SK-N-SH treated with all-trans-retinoic acid at 6 μM for 48 hours (cell line): ENCODE data around the gene ATP8A1.

Experiments
- ATAC-seq: fragments of 200-7000 bp; cut with Tn5 transposase; 3 replicates; pipeline ENCODE4 v1.9.1; 2020; ENCODE audit warnings: mild to moderate bottlenecking, moderate library complexity
- ARNTL ChIP-seq: fragments of 450-650 bp; formaldehyde crosslinking; IDR thresholded peaks from 2 replicates; pipeline ENCODE4 v1.5.0; 2020; ENCODE audit warnings: low read depth, mild to moderate bottlenecking, moderate library complexity, borderline replicate concordance
- BACH2 ChIP-seq: fragments of 250-450 bp; sonication (Bioruptor Pico); IDR thresholded peaks from 2 replicates; pipeline ENCODE4 v1.9.0; 2021; ENCODE audit warnings: mild to moderate bottlenecking, borderline replicate concordance
- CREB5 ChIP-seq: fragments of 250-450 bp; sonication (Bioruptor Pico); IDR thresholded peaks from 2 replicates; pipeline ENCODE4 v1.5.1; 2020; ENCODE audit warnings: low read depth, mild to moderate bottlenecking, moderate library complexity
- CSDC2 ChIP-seq: fragments of 250-450 bp; sonication (Bioruptor Pico); IDR thresholded peaks from 2 replicates; pipeline ENCODE4 v1.5.0; 2020; ENCODE audit warnings: mild to moderate bottlenecking, moderate library complexity
- CSRNP3 ChIP-seq: fragments of 250-450 bp; sonication (Bioruptor Pico); IDR thresholded peaks from 2 replicates; pipeline ENCODE4 v1.5.1; 2021; ENCODE audit warnings: mild to moderate bottlenecking, moderate library complexity
- ESRRG ChIP-seq: fragments of 250-450 bp; sonication (Bioruptor Pico); IDR thresholded peaks from 2 replicates; pipeline ENCODE4 v1.6.1; 2021; ENCODE audit warnings: mild to moderate bottlenecking
- ISL1 ChIP-seq: fragments of 250-450 bp; sonication (Bioruptor Pico); IDR thresholded peaks from 2 replicates; pipeline ENCODE4 v2.1.2; 2022; ENCODE audit warnings: mild to moderate bottlenecking, moderate library complexity
- OSR1 ChIP-seq: fragments of 250-450 bp; sonication (Bioruptor Pico); IDR thresholded peaks from 2 replicates; pipeline ENCODE4 v1.8.0; 2022; ENCODE audit warnings: moderate library complexity, mild to moderate bottlenecking, inconsistent platforms
- PATZ1 ChIP-seq: fragments of 250-450 bp; sonication (Bioruptor Pico); IDR thresholded peaks from 2 replicates; pipeline ENCODE4 v1.8.0; 2020; ENCODE audit warnings: mild to moderate bottlenecking, moderate library complexity, borderline replicate concordance
- RARB ChIP-seq: fragments of 250-450 bp; sonication (Bioruptor Pico); IDR thresholded peaks from 2 replicates; pipeline ENCODE4 v1.8.0; 2021; ENCODE audit warnings: mild to moderate bottlenecking, moderate library complexity
- SNAI2 ChIP-seq: fragments of 250-450 bp; sonication (Bioruptor Pico); IDR thresholded peaks from 2 replicates; pipeline ENCODE4 v1.5.0; 2020; ENCODE audit warnings: mild to moderate bottlenecking, moderate library complexity
- TCF4 ChIP-seq: fragments of 250-450 bp; sonication (Bioruptor Pico); IDR thresholded peaks from 2 replicates; pipeline ENCODE4 v1.8.0; 2021; ENCODE audit warnings: mild to moderate bottlenecking, moderate library complexity, borderline replicate concordance
- TOX ChIP-seq: fragments of 250-450 bp; sonication (Bioruptor Pico); IDR thresholded peaks from 2 replicates; pipeline ENCODE4 v1.8.0; 2021; ENCODE audit warnings: mild to moderate bottlenecking, moderate library complexity, borderline replicate concordance
- TSHZ2 ChIP-seq: fragments of 250-450 bp; sonication (Bioruptor Pico); IDR thresholded peaks from 2 replicates; pipeline ENCODE4 v1.5.0; 2020; ENCODE audit warnings: mild to moderate bottlenecking, moderate library complexity
- ZNF565 ChIP-seq: fragments of 450-650 bp; formaldehyde crosslinking; conservative IDR thresholded peaks from 2 replicates; pipeline ENCODE4 v1.5.0; 2020; ENCODE audit warnings: low read depth, mild to moderate bottlenecking, moderate library complexity
- ZNF70 ChIP-seq: fragments of 450-650 bp; formaldehyde crosslinking; IDR thresholded peaks from 2 replicates; pipeline ENCODE4 v1.5.0; 2020; ENCODE audit warnings: mild to moderate bottlenecking, moderate library complexity
- ZNF8 ChIP-seq: fragments of 450-650 bp; formaldehyde crosslinking; IDR thresholded peaks from 2 replicates; pipeline ENCODE4 v1.5.0; 2020; ENCODE audit warnings: mild to moderate bottlenecking, moderate library complexity

Gene ATP8A1

GRCh38 chr4:42656679-42656943 is 294 bp downstream of the ATP8A1 start:
- peak; percentile 10 for ATAC-seq
- TF ChIP-seq ZNF70 (CRISPR knock-in tag) (no peak), SNAI2 (CRISPR knock-in tag) (peak; percentile 57; the same call in 1 of the 2 replicates), ARNTL (CRISPR knock-in tag) (no peak), TSHZ2 (CRISPR knock-in tag) (no peak), CREB5 (CRISPR knock-in tag) (no peak), BACH2 (CRISPR knock-in tag) (no peak), ESRRG (CRISPR knock-in tag) (no peak), TOX (CRISPR knock-in tag) (no peak)
- TF ChIP-seq, all 23 proteins: peak for 1

- ATAC-seq = peak; percentile 21
- TF ChIP-seq OSR1 (CRISPR knock-in tag) = no peak
- no peak for TF ChIP-seq CSDC2 (CRISPR knock-in tag)
- no peak for TF ChIP-seq RARB (CRISPR knock-in tag)
- TF ChIP-seq ARNTL (CRISPR knock-in tag) = no peak
- no peak for TF ChIP-seq ESRRG (CRISPR knock-in tag)
- TF ChIP-seq ISL1 (CRISPR knock-in tag) = no peak
- no peak for TF ChIP-seq ZNF70 (CRISPR knock-in tag)
- TF ChIP-seq SNAI2 (CRISPR knock-in tag) = no peak
- TF ChIP-seq ZNF565 = no peak
- no peak for TF ChIP-seq TSHZ2 (CRISPR knock-in tag)
- TF ChIP-seq CSRNP3 (CRISPR knock-in tag) = no peak
- no peak for TF ChIP-seq ZNF8 (CRISPR knock-in tag)
- no peak for TF ChIP-seq TCF4
- TF ChIP-seq PATZ1 (CRISPR knock-in tag) = no peak
Observed at GRCh38 chr4:42655921-42656678, 805 bp downstream of the ATP8A1 start.

- ATAC-seq = no peak
- no peak for TF ChIP-seq ESRRG (CRISPR knock-in tag)
Observed at GRCh38 chr4:42655269-42655637, 1.7 kb downstream of the ATP8A1 start.
